ENCODE data around the gene OR13C8. TPM values are rescaled to one million over a fixed set of nuclear protein-coding genes. Genes with fewer than 3 reads are reported as not detected.

Gene OR13C8
- total and polyA plus RNA-seq, 2 of the 8 experiments (the other 6 are each of a cell fraction or from before 2014, with no cell fraction given): not detected

DNA sequence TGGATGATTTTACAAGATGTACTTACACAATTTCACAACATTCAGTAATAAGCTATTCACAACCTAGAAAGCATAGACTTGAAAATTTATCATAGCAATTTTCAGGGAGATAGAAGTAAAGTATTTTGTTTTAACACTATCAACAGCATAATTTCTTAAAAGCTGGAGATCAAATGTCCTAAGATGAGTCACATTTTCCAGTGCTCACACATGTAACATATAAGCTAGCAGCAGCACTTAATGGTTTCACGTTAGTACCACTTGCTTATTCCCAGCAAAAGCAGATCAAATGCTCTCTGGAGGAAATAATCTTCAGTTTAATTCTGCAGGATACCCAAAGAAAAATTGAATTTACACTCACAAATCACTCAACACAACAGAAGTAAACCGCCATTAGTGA is 6.5 kb downstream of the OR13C8 start:
- no peak overlapping the region for H2BK15ac ChIP-seq (ENCODE audit: low read length)
- H3K18ac ChIP-seq (ENCODE audit: extremely low read depth, low read length): no peak overlapping the region
- ChIA-PET POLR2A (ENCODE audit: partially characterized antibody) (no interaction called here), CTCF (ENCODE audit: partially characterized antibody) (no interaction called here)
- H2BK20ac ChIP-seq (ENCODE audit: low read length): no peak overlapping the region
- no peak for DNase-seq (ENCODE audit: low read depth in 1 of 2, low spot score in 2 of 2)
- no peak overlapping the region for H3K4me3 ChIP-seq (ENCODE audit: extremely low read depth in 1 of 4, insufficient read depth in 2 of 4, low read depth in 3 of 4, low read length in 4 of 4)
- no peaks in the 10 kb centered on the region for H3K9me3 ChIP-seq (ENCODE audit: insufficient read depth in 2 of 2, low read depth in 1 of 2, low read length in 1 of 2)
- H2BK120ac ChIP-seq (replicated peaks; ENCODE audit: low read depth, low read length): no peak overlapping the region
- H3K4ac ChIP-seq (replicated peaks; ENCODE audit: insufficient read length, low read depth, low read length): no peak overlapping the region
- no peak overlapping the region for H3K23ac ChIP-seq (ENCODE audit: insufficient read length)
- no peaks in the 10 kb centered on the region for H3K79me1 ChIP-seq (ENCODE audit: low read depth, low read length)
- no peaks in the 10 kb centered on the region for H3K36me3 ChIP-seq (ENCODE audit: control insufficient read depth in 2 of 4, insufficient read depth in 4 of 4, low read length in 3 of 4)
- H2AK5ac ChIP-seq (ENCODE audit: low read depth, low read length): no peak overlapping the region
- H3K27me3 ChIP-seq (replicated peaks in 1 of 4; ENCODE audit: control insufficient read depth in 3 of 4, extremely low read depth in 1 of 4, insufficient read depth in 3 of 4, low read length in 3 of 4): no peaks in the 10 kb centered on the region
- H3K56ac ChIP-seq (replicated peaks; ENCODE audit: insufficient read length, low read depth, low read length): no peak overlapping the region
- H4K91ac ChIP-seq (replicated peaks; ENCODE audit: insufficient read length, low read length): no peak overlapping the region
- H3K79me2 ChIP-seq (ENCODE audit: control insufficient read depth in 1 of 2, insufficient read depth in 2 of 2, low read length in 2 of 2): no peaks in the 10 kb centered on the region
- H2BK12ac ChIP-seq (ENCODE audit: low read depth, low read length): no peak overlapping the region
- H3K23me2 ChIP-seq (ENCODE audit: low read depth, low read length): no peaks in the 10 kb centered on the region
- H2AFZ ChIP-seq (ENCODE audit: low read length): no peak overlapping the region
- H2BK5ac ChIP-seq (ENCODE audit: low read depth, low read length): no peak overlapping the region
- H3K27ac ChIP-seq (ENCODE audit: low read depth, low read length): no peak overlapping the region
- no peak overlapping the region for H4K5ac ChIP-seq (ENCODE audit: insufficient read length, low read depth, low read length)
- H3K9ac ChIP-seq (replicated peaks in 1 of 4; ENCODE audit: extremely low read depth in 1 of 4, low read depth in 3 of 4, low read length in 3 of 4): no peak overlapping the region
- FAIRE-seq: no peak
- 93% methylated on average over 2 of the region's 2 CpGs; no CpG with 5 or more reads in 1 of the 2 experiments for WGBS, 2 experiments (ENCODE audit: extremely low coverage in 1 of 2, insufficient coverage in 1 of 2, insufficient read length in 1 of 2, insufficient replicate concordance in 2 of 2, low coverage in 1 of 2, low lambda C conversion rate in 2 of 2, missing lambda C conversion rate in 1 of 2)
- no peaks in the 10 kb centered on the region for H4K20me1 ChIP-seq (replicated peaks in 1 of 2; ENCODE audit: control insufficient read depth in 1 of 2, insufficient read depth in 2 of 2, low read length in 2 of 2)
- no peaks in the 10 kb centered on the region for H3K4me1 ChIP-seq (replicated peaks in 1 of 4; ENCODE audit: control insufficient read depth in 3 of 4, insufficient read depth in 4 of 4, low read length in 3 of 4)
- no peak overlapping the region for H3K14ac ChIP-seq (ENCODE audit: insufficient read length)
- H3K4me2 ChIP-seq (ENCODE audit: insufficient read depth in 1 of 2, low read depth in 2 of 2, low read length in 2 of 2): no peak overlapping the region
- no peak overlapping the region for H4K8ac ChIP-seq (ENCODE audit: extremely low read depth, insufficient read depth, low read length)
- TF ChIP-seq TBP (IDR thresholded peaks at IDR 0.05; ENCODE audit: low read depth, low read length) (no peak), POU5F1 (IDR thresholded peaks at IDR 0.05; ENCODE audit: low read depth, low read length) (no peak), EZH2 (IDR thresholded peaks at IDR 0.05; ENCODE audit: low read depth, low read length, severe bottlenecking) (no peak), EP300 (IDR thresholded peaks at IDR 0.05; ENCODE audit: borderline replicate concordance in 1 of 2, low read depth in 2 of 2, low read length in 2 of 2) (no peak), SAP30 (IDR thresholded peaks at IDR 0.05; ENCODE audit: insufficient read depth, insufficient replicate concordance, low read length) (no peak), RNF2 (IDR thresholded peaks at IDR 0.05; ENCODE audit: borderline replicate concordance, low read depth, low read length, missing control alignments, poor library complexity, severe bottlenecking) (no peak), TCF12 (IDR thresholded peaks at IDR 0.05; ENCODE audit: low read depth, low read length) (no peak), CREB1 (IDR thresholded peaks at IDR 0.05) (no peak), PHF8 (conservative IDR thresholded peaks at IDR 0.05; ENCODE audit: low read depth, low read length) (no peak)
- TF ChIP-seq, protein P1, sequence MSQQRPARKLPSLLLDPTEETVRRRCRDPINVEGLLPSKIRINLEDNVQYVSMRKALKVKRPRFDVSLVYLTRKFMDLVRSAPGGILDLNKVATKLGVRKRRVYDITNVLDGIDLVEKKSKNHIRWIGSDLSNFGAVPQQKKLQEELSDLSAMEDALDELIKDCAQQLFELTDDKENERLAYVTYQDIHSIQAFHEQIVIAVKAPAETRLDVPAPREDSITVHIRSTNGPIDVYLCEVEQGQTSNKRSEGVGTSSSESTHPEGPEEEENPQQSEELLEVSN (IDR thresholded peaks at IDR 0.05): no peak
- TF ChIP-seq, protein P2, sequence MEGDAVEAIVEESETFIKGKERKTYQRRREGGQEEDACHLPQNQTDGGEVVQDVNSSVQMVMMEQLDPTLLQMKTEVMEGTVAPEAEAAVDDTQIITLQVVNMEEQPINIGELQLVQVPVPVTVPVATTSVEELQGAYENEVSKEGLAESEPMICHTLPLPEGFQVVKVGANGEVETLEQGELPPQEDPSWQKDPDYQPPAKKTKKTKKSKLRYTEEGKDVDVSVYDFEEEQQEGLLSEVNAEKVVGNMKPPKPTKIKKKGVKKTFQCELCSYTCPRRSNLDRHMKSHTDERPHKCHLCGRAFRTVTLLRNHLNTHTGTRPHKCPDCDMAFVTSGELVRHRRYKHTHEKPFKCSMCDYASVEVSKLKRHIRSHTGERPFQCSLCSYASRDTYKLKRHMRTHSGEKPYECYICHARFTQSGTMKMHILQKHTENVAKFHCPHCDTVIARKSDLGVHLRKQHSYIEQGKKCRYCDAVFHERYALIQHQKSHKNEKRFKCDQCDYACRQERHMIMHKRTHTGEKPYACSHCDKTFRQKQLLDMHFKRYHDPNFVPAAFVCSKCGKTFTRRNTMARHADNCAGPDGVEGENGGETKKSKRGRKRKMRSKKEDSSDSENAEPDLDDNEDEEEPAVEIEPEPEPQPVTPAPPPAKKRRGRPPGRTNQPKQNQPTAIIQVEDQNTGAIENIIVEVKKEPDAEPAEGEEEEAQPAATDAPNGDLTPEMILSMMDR (IDR thresholded peaks at IDR 0.05; ENCODE audit: control extremely low read depth in 1 of 3, insufficient read depth in 1 of 3, low read depth in 1 of 3, low read length in 3 of 3): no peak
